Right forelimb (tissue), 1 donor: ENCODE data around the gene ABCB1.

Experiments
- DNase-seq: peaks from one replicate; pipeline ENCODE4 v3.0.0-alpha.2; 2018

The ABCB1 gene

GRCh38 chr7:87600130-87601124, at the start of gene ABCB1:
TSS of gene ABCB1 (minus strand) at chr7:87600884. CDS start at chr7:87600184, 700 bp downstream.
- peak; percentile 51 for DNase-seq

DNA sequence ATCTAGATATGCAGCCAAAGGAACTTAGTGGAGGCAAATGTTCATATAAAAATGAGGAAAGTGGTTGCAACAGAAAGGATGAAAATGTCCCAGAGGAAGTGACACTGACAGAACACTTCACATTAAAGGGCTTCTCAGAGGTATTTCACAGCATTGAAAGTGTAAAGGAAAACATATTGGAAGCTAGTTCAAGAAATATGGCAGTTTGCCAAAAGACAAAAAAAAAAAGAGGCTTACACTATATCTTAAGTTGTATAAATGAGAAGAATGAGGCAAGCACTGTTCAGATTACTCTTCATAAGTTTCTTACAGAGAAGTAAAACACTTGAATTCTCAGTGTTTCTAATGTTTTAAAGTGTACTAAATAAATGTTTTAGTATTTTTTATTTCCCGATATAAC, 47.6 kb upstream of the ABCB1 start:
- no peak for DNase-seq

DNA sequence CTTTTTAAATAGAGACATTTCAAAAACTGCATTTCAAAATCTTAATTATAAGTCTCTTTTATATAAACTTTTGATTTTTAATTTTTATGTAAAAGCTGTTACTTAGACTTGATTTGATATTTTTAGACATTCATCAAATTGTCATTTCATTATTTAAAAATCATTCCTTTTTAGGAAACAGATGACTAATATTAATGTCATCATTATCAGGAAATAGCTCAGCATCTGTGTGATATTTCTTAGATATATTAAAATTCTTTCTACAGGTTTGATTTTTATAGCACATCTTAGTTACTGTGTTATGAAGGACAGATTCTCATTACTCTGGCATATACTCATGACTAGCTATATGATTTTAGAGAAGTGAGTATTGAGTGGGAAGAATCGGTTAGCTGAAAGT, 44.8 kb upstream of the ABCB1 start:
- no peak for DNase-seq

DNA sequence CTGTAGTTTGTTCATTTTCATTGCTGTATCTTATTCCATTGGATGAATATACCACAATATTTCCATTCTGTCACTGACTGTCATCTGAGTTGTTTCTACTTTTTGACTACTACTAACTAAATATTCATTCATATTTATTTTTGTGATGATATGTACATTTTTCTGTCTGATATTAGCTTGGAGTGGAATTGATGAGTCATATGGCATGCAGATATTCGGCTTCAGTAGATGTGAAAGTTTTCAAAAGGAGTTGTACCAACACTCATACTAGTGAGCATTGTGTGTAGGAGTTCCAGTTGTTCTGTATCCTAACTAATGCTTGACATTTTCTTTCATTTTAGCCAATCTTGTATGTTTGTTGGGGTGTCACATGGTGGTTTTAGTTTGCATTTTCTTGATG, 35.2 kb upstream of the ABCB1 start:
- DNase-seq, result no peak

DNA sequence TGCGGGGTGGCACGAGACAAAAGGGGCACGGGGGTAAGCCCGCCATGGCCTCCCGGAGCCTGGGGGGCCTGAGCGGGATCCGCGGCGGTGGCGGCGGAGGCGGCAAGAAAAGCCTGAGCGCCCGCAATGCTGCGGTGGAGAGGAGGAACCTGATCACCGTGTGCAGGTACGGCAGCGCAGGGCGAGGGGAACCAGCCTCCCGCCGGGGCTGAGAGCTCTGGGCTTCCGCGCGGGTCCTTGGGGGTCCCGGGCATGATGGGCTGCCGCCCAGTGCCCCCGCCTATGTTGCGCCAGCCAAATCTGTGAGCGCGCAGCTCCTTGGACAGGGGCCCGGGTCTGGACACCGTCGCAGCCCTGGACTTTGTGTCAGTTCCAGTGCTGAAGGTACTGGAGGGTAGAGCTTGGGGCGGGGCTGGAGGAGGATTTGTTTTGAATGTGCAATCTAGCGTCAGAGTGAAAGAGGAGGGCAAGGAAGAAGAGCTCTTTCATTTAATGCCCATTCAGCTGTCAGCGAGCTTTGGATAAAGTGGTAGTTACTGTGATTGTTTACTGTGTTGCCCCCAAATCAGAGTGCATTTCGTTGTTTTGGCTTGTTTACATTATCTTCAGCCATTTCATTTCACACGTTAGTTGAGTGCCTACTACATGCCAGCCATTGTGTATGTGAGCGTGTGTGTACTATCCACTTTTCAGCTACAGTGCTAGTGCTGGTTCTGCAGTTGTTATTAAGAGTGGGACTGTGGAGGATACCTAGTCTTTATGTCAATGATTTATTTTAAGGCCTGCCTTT, 28.3 kb upstream of the ABCB1 start:
- no peak for DNase-seq

DNA sequence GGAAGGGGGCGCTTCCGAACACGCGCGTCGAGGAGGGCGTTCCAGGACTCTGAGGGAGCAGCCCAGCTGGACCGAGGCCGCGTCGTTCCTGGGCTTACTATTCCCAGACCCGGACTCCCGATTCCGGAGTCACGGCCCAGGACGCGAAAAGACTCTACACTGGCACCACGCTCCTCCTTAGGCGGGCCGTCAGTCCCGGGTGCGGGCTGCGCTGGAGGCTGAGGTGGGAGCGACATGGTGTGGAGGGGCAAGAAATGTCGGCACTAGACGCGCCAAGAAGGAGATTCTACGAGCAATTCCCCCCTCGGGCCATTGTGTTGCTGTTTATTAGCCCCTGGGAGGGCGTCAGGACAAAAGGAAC, 26.9 kb upstream of the ABCB1 start:
- DNase-seq, result no peak

- no peak for DNase-seq
These were observed 24.4 kb upstream of the ABCB1 start for GRCh38 chr7:87625101-87625500.

- no peak for DNase-seq
These were observed 23.9 kb upstream of the ABCB1 start for GRCh38 chr7:87624628-87625027.

GRCh38 chr7:87615197-87615596, 14.5 kb upstream of the ABCB1 start:
- DNase-seq, result no peak

DNA sequence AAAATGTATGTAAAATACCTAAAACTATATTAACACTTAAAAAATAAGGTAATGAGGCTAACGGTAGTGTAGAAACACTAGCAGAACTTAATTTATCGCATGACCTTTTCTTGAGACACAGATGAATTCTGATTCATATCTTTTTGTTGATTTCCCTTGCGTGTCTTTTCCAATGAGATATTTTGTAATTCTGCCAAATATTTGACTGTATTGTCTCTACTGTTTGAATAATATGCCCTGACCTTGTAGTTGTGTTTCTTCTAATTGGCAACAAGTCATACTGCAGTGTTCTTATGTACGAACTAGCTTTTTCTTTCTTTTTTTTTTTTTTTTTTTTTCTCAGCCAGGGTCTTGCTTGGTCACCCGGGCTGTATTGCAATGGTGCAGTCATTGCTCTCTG, 9.2 kb upstream of the ABCB1 start:
- no peak for DNase-seq

DNA sequence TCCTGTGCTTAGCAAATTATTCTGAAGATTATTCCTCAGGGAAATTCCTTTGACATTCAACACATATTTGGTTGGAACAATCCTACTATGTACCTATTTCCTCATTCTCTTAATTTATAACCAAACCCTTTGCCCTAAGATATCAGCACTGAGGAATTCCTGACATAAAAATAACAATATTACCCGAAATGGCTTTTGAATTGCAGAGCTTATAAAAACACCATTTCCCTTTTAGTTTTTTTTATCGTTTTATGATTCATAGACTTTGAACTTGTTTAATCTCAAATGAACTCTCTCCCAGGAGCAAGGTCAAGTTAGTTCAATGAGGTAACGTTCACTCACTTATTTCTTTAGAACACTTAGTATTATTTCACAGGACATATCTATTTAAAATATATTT, 7.7 kb upstream of the ABCB1 start:
- DNase-seq, result no peak

- DNase-seq, result no peak
These were observed 3.6 kb upstream of the ABCB1 start for GRCh38 chr7:87604264-87604663.

- DNase-seq, result no peak
These were observed 1.3 kb downstream of the ABCB1 start for GRCh38 chr7:87599336-87599735.

GRCh38 chr7:87598234-87599009, 2.3 kb downstream of the ABCB1 start:
- no peak for DNase-seq

DNA sequence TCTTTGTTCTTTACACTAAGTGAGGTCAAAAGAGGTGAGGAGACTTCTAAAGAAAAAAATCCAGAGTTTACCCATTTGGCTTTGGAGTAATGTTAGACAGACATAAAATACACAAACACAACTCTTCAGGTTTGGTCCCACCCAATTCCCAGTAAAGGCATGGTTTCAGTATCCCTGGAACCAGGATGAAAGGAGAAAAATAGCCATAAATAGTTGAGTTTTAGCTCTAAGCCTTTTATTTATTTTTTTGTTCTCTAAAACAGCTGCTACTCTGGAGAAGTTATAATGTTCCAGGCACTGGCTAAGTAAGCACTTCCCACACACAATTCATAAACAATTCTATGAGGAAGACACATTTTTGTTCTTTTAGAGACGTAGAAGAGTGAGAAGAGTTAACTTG, 4.0 kb downstream of the ABCB1 start:
- DNase-seq, result no peak

DNA sequence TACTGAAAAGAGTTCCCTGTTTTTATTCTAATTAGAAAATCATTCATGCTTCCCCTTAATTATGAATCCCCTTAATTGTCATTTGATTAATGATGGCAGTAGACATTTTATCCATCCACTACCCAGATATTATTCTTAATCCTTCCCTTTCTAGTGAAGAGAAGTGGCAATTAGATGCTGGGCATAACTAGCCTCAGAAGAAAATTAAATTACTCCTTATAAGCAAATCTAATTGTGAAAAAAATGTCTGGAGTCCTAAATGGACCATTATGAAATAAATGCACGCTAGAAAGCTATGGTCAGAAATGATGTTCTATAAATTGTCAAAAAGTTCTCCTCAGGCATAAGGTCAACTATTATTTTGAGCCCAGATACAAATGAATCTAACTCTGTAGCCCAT, 4.5 kb downstream of the ABCB1 start:
- DNase-seq, result no peak

DNA sequence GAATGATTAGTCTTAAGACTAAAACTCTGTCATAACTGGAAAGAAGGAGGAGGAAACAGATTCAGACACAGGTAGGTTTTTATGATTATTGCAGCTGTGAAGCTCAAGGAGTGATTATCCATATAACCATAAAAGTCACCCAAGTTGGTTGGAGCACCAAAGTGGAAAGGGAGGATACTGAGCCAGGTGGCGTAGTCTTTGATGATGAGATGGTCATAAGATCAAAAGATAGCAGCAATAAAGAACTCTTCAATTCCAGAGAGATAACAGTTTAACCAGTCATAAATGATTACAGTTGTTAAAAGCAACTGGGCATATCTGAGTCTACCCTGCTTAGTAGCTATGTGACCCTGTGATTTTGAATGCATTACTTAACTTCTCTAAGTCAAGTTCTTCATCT, 8.4 kb downstream of the ABCB1 start:
- DNase-seq, result no peak

DNA sequence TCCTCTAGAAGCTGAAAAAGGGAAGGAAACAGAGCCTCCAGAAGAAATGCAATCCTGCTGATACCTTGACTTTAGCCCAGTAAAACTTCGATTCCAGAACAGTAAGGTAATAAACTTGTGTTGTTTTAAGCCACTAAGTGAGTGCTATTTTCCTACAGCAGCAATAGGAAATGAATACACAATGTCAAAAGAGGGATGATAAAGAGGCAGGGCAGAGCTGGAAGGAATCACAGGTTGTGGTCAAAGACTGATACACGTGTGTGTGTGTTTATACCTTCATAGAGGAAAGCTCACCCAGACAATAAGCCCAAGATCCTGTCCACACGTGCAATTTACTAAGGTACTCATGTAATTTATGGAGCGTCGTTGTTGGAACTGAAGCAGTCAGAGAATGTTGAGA, 9.5 kb downstream of the ABCB1 start:
- no peak for DNase-seq

GRCh38 chr7:87590578-87590977, 10.1 kb downstream of the ABCB1 start:
- no peak for DNase-seq

GRCh38 chr7:87589631-87590030, 11.1 kb downstream of the ABCB1 start:
- no peak for DNase-seq

DNA sequence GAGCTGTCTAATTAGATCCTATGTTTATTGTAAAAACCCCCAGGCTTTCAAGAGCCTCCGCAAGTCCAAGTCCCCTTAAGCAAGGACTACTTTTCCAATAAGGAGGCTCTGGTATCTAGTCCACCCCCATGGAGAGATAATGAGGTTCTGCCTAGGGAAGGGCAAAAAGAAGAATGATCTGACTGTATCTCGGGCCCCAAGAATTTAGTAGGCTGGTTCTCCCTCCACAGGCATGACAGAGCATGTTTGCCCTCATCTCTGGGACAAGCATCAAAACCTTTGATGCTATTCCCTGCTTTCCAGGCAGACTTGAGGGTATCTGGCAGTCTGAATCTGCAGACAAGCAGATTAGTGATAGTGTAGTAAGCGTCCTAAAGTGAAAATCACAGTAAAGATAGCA, 19.0 kb downstream of the ABCB1 start:
- no peak for DNase-seq

GRCh38 chr7:87580636-87581035, 20.0 kb downstream of the ABCB1 start:
- DNase-seq, result no peak

GRCh38 chr7:87575521-87575920, 25.2 kb downstream of the ABCB1 start:
- DNase-seq, result no peak
